Naive thymus-derived CD8-positive, alpha-beta T cell (primary cell): ENCODE data around the gene LRPPRC. TPM values are rescaled to one million over a fixed set of nuclear protein-coding genes. Genes with fewer than 3 reads are reported as not detected.
A peak's percentile ranks its signal among the peaks of the same experiment; 100 is the strongest.
"Not testable (repeated sequence)": the region's sequence is repeated elsewhere in the genome, so short reads cannot be mapped to it uniquely, and the experiment has no call there.

Source experiments
- ATAC-seq, 2 donors: fragments of 150-1000 bp; cut with Tn5 transposase in 1 of 2; sonication (Bioruptor Pico), chemical (Tn5 transposase) in 1 of 2; 1 replicate in 1 of 2; 2 replicates in 1 of 2; pipeline ENCODE4 v1.10.0; 2021; ENCODE audit warnings: mild to moderate bottlenecking in 2 of 2, moderate library complexity in 2 of 2
- POLR2A ChIA-PET: fragments of 350-600 bp; sonication (Branson Sonifier 250); formaldehyde crosslinking; loops from one replicate; lab custom pipeline; 2021; ENCODE audit warnings: antibody characterized with exemption; lab: Charles Lee
- DNase-seq, 10 donors: peaks; one replicate each; pipeline versions ENCODE4 v3.0.0 to v3.0.0-alpha.2; 2020 to 2022
- H3K27ac Mint-ChIP-seq, 10 donors: one replicate each; pipeline ENCODE4 v1.8.0; 2020 to 2022; ENCODE audit warnings: mild to moderate bottlenecking in 10 of 10, mixed read lengths in 10 of 10, moderate library complexity in 4 of 10, inconsistent platforms in 1 of 10
- H3K27me3 Mint-ChIP-seq, 5 donors: one replicate each; pipeline ENCODE4 v1.8.0; 2021 to 2022; ENCODE audit warnings: mixed read lengths in 5 of 5
- H3K36me3 Mint-ChIP-seq, 3 donors: one replicate each; pipeline ENCODE4 v1.8.0; 2020 to 2022; ENCODE audit warnings: mixed read lengths in 3 of 3, mild to moderate bottlenecking in 2 of 3, inconsistent platforms in 1 of 3
- H3K4me1 Mint-ChIP-seq, 4 donors: one replicate each; pipeline ENCODE4 v1.8.0; 2021 to 2022; ENCODE audit warnings: mixed read lengths in 4 of 4
- H3K4me3 Mint-ChIP-seq, 10 donors: one replicate each; pipeline ENCODE4 v1.8.0; 2020 to 2022; ENCODE audit warnings: mild to moderate bottlenecking in 10 of 10, mixed read lengths in 10 of 10, moderate library complexity in 6 of 10, inconsistent platforms in 1 of 10
- H3K9me3 Mint-ChIP-seq, 9 donors: one replicate each; pipeline ENCODE4 v1.8.0; 2020 to 2022; ENCODE audit warnings: mixed read lengths in 9 of 9, mild to moderate bottlenecking in 3 of 9, inconsistent platforms in 1 of 9, moderate library complexity in 1 of 9
- polyA plus RNA-seq, 3 donors: library from polyadenylated mRNA; unstranded; fragments of 300-500 nt; fragmentation: Illumina TruSeq; gene quantifications; one replicate each; pipeline ENCODE4 v1.2.3, GENCODE V29; 2021
- total RNA-seq, 8 experiments: library from RNA in 2 of 8; stranded (reverse) in 2 of 8; gene quantifications; one replicate each; pipeline ENCODE4 v1.2.3 and lab custom pipeline; 2021 to 2026

The LRPPRC gene
- total RNA-seq (10 to 100 TPM; 80.1 to 85.4 TPM), polyA plus RNA-seq (10 to 100 TPM; 42.7 to 51.6 (median 43.8) TPM), total RNA-seq (lab: John Stamatoyannopoulos, UW) (199 to 689 (median 248) reads per million in 6 experiments)

- H3K27ac Mint-ChIP-seq = peak within 1 kb of the TSS; percentile 92 to 100 (median 99)
- no peaks in the 10 kb centered on the region for H3K9me3 Mint-ChIP-seq
- peaks cover 0 to 7% (median 0%) of the 10 kb centered on the region in 5 donors for H3K27me3 Mint-ChIP-seq
- H3K4me1 Mint-ChIP-seq = peaks cover 29 to 55% (median 52%) of the 10 kb centered on the region in 4 donors
- ATAC-seq (peak; percentile 94 to 96), DNase-seq (peak; percentile 78 to 95 (median 89))
- H3K4me3 Mint-ChIP-seq = peak within 1 kb of the TSS; percentile 81 to 97 (median 92)
- POLR2A ChIA-PET = interaction anchor here (0.6 to 2.9 kb wide), 9 partner anchors 9 to 1634 kb away, joined by 3 to 21 read pairs (median 5); partner anchors contain the start of genes CAMKMT and PREPL
- peaks cover 0 to 27% (median 2%) of the 10 kb centered on the region in 3 donors for H3K36me3 Mint-ChIP-seq
Observed at GRCh38 chr2:43995733-43996533, at the start of gene LRPPRC. Gene LRPPRC, minus strand, starts transcription at chr2:43995989. Its CDS starts 42 bp downstream, at chr2:43995947.

GRCh38 chr2:44045061-44045460, 49.3 kb upstream of the LRPPRC start:
- ATAC-seq (no peak), DNase-seq (no peak)
- Mint-ChIP-seq H3K27me3 (peaks cover 0 to 4% (median 0%) of the 10 kb centered on the region in 5 donors), H3K27ac (no peak overlapping the region), H3K4me3 (no peak overlapping the region), H3K4me1 (peaks cover 0 to 4% (median 2%) of the 10 kb centered on the region in 4 donors), H3K9me3 (no peaks in the 10 kb centered on the region), H3K36me3 (no peaks in the 10 kb centered on the region)
- POLR2A ChIA-PET = no interaction called here

GRCh38 chr2:44044281-44044720, 48.5 kb upstream of the LRPPRC start:
- DNase-seq = peak; percentile 52 to 88 (median 68)
- Mint-ChIP-seq H3K27ac (peak overlapping the region in 2 of 10 donors; percentile 41 to 57), H3K4me3 (no peak overlapping the region), H3K9me3 (no peaks in the 10 kb centered on the region), H3K27me3 (peaks cover 0 to 4% (median 0%) of the 10 kb centered on the region in 5 donors), H3K36me3 (no peaks in the 10 kb centered on the region), H3K4me1 (peaks cover 0 to 4% (median 2%) of the 10 kb centered on the region in 4 donors)
- ATAC-seq = peak; percentile 99 to 100
- POLR2A ChIA-PET = no interaction called here

GRCh38 chr2:44040365-44040764, 44.6 kb upstream of the LRPPRC start:
- POLR2A ChIA-PET = no interaction called here
- Mint-ChIP-seq H3K4me1 (peaks cover 0 to 4% (median 2%) of the 10 kb centered on the region in 4 donors), H3K27ac (no peak overlapping the region), H3K36me3 (no peaks in the 10 kb centered on the region), H3K9me3 (no peaks in the 10 kb centered on the region), H3K4me3 (no peak overlapping the region), H3K27me3 (no peaks in the 10 kb centered on the region)
- DNase-seq (no peak), ATAC-seq (no peak)

- no peak overlapping the region for H3K4me3 Mint-ChIP-seq
- peaks cover 0 to 3% (median 0%) of the 10 kb centered on the region in 5 donors for H3K27me3 Mint-ChIP-seq
- POLR2A ChIA-PET = no interaction called here
- no peaks in the 10 kb centered on the region for H3K9me3 Mint-ChIP-seq
- no peaks in the 10 kb centered on the region for H3K4me1 Mint-ChIP-seq
- peak overlapping the region in 1 of 10 donors; percentile 32 for H3K27ac Mint-ChIP-seq
- DNase-seq = no peak
- H3K36me3 Mint-ChIP-seq = no peaks in the 10 kb centered on the region
- ATAC-seq = no peak
Observed at GRCh38 chr2:44038277-44038676, 42.5 kb upstream of the LRPPRC start.

GRCh38 chr2:44037221-44037620, 41.4 kb upstream of the LRPPRC start:
- H3K36me3 Mint-ChIP-seq = no peaks in the 10 kb centered on the region
- no peak for DNase-seq
- H3K4me3 Mint-ChIP-seq = no peak overlapping the region
- peaks cover 0 to 7% (median 0%) of the 10 kb centered on the region in 5 donors for H3K27me3 Mint-ChIP-seq
- POLR2A ChIA-PET = no interaction called here
- ATAC-seq = no peak
- no peaks in the 10 kb centered on the region for H3K4me1 Mint-ChIP-seq
- H3K27ac Mint-ChIP-seq = peak overlapping the region in 1 of 10 donors; percentile 63
- no peaks in the 10 kb centered on the region for H3K9me3 Mint-ChIP-seq

- POLR2A ChIA-PET = no interaction called here
Observed at GRCh38 chr2:44033947-44034346, 38.2 kb upstream of the LRPPRC start.

GRCh38 chr2:44027076-44027475, 31.3 kb upstream of the LRPPRC start:
- H3K36me3 Mint-ChIP-seq = not testable (repeated sequence)

More at GRCh38 chr2:44033947-44034346, 38.2 kb upstream of the LRPPRC start:
- no peak overlapping the region for H3K4me3 Mint-ChIP-seq
- no peak for ATAC-seq
- H3K4me1 Mint-ChIP-seq = no peaks in the 10 kb centered on the region
- H3K27ac Mint-ChIP-seq = no peak overlapping the region
- DNase-seq = no peak
- H3K9me3 Mint-ChIP-seq = no peaks in the 10 kb centered on the region
- peaks cover 0 to 14% (median 7%) of the 10 kb centered on the region in 5 donors for H3K27me3 Mint-ChIP-seq
- H3K36me3 Mint-ChIP-seq = no peaks in the 10 kb centered on the region

GRCh38 chr2:44016282-44016681, 20.5 kb upstream of the LRPPRC start:
- peaks cover 0 to 8% (median 0%) of the 10 kb centered on the region in 9 donors for H3K9me3 Mint-ChIP-seq
- peak in 1 of 2 donors; percentile 39 for ATAC-seq
- DNase-seq = peak in 5 of 10 donors; percentile 4 to 31 (median 24)
- POLR2A ChIA-PET = no interaction called here
- H3K36me3 Mint-ChIP-seq = peaks cover 0 to 7% (median 0%) of the 10 kb centered on the region in 3 donors
- no peak overlapping the region for H3K4me3 Mint-ChIP-seq
- no peak overlapping the region for H3K27ac Mint-ChIP-seq
- no peaks in the 10 kb centered on the region for H3K4me1 Mint-ChIP-seq
- H3K27me3 Mint-ChIP-seq = peaks cover 17 to 29% (median 24%) of the 10 kb centered on the region in 5 donors

More at GRCh38 chr2:44027076-44027475, 31.3 kb upstream of the LRPPRC start:
- DNase-seq, H3K27ac Mint-ChIP-seq, H3K9me3 Mint-ChIP-seq, H3K4me3 Mint-ChIP-seq, H3K4me1 Mint-ChIP-seq, ATAC-seq, POLR2A ChIA-PET: not testable (repeated sequence)
- H3K27me3 Mint-ChIP-seq = peaks cover 3 to 23% (median 7%) of the 10 kb centered on the region in 5 donors

GRCh38 chr2:44015239-44015638, 19.4 kb upstream of the LRPPRC start:
- POLR2A ChIA-PET = no interaction called here
- peaks cover 0 to 7% (median 0%) of the 10 kb centered on the region in 3 donors for H3K36me3 Mint-ChIP-seq
- no peak overlapping the region for H3K27ac Mint-ChIP-seq
- H3K9me3 Mint-ChIP-seq = peaks cover 0 to 8% (median 0%) of the 10 kb centered on the region in 9 donors
- peaks cover 18 to 29% (median 24%) of the 10 kb centered on the region in 5 donors for H3K27me3 Mint-ChIP-seq
- no peak overlapping the region for H3K4me3 Mint-ChIP-seq
- no peak for DNase-seq
- no peaks in the 10 kb centered on the region for H3K4me1 Mint-ChIP-seq
- ATAC-seq = no peak

GRCh38 chr2:44013205-44013604, 17.4 kb upstream of the LRPPRC start:
- peaks cover 18 to 29% (median 24%) of the 10 kb centered on the region in 5 donors for H3K27me3 Mint-ChIP-seq
- ATAC-seq, POLR2A ChIA-PET, H3K27ac Mint-ChIP-seq, H3K4me1 Mint-ChIP-seq, H3K9me3 Mint-ChIP-seq, H3K36me3 Mint-ChIP-seq, H3K4me3 Mint-ChIP-seq, DNase-seq: not testable (repeated sequence)

- Mint-ChIP-seq H3K27ac (no peak overlapping the region), H3K27me3 (peaks cover 16 to 23% (median 19%) of the 10 kb centered on the region in 5 donors), H3K4me3 (no peak overlapping the region), H3K4me1 (peaks cover 6 to 9% (median 7%) of the 10 kb centered on the region in 4 donors), H3K36me3 (peaks cover 0 to 5% (median 0%) of the 10 kb centered on the region in 3 donors), H3K9me3 (peaks cover 0 to 7% (median 0%) of the 10 kb centered on the region in 9 donors)
- DNase-seq = no peak
- ATAC-seq = no peak
- POLR2A ChIA-PET = no interaction called here
Observed at GRCh38 chr2:44010266-44010665, 14.5 kb upstream of the LRPPRC start.
